GM18508 (cell line): ENCODE data around the gene EDC4.

Experiments
- ATAC-seq: cut with Tn5 transposase; IDR thresholded peaks from one replicate; pipeline ENCODE4 v1.9.1; 2021; ENCODE audit warnings: moderate number of reproducible peaks; ENCODE audit not compliant: insufficient read depth, unreplicated experiment

Gene EDC4

DNA sequence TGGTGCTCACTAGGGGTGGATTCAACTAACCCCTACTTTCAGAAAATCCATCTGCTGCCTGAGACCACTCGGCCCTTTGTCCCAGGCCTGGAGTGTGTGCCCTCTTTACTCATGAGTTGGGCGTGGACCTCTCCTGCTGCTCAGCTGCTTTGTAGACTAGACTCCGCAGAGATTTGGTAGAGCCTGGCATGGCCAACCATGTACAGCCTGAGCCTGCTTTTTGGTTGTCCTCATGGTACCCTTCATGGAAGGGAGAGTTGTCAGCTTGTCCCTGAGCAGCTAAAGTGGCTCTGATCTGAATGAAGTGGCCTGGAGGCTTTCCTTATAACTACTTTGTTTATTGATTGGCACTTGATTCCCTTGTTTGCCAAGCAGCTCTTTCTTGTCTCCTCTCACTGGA lies 1.5 kb downstream of the EDC4 start:
- no peak for ATAC-seq

DNA sequence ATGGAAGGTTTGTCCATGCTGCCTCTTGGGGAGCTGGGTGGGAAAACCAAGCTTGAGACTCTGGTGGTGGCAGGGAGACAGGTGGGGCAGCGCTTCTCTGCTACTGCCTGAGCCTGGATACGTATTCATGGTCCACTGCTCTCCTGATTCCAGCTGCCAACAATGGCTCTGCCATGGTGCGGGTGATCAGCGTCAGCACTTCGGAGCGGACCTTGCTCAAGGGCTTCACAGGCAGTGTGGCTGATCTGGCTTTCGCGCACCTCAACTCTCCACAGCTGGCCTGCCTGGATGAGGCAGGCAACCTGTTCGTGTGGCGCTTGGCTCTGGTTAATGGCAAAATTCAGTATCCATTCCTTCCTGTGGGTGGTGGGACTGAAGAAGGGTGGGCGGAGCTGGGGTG lies 4.2 kb downstream of the EDC4 start:
- no peak for ATAC-seq

DNA sequence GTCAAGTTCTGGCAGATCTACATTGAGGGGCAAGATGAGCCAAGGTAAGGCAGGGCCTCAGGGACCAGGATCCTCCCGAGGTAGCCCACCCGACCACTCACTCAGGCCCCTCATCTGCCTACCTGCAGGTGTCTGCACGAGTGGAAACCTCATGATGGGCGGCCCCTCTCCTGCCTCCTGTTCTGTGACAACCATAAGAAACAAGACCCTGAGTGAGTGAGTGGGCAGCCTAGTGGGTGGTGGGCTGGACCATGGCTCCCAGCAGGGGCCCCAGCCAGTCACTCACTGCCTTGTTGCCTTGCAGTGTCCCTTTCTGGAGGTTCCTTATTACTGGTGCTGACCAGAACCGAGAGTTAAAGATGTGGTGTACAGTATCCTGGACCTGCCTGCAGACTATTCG lies 5.4 kb downstream of the EDC4 start:
- no peak for ATAC-seq

DNA sequence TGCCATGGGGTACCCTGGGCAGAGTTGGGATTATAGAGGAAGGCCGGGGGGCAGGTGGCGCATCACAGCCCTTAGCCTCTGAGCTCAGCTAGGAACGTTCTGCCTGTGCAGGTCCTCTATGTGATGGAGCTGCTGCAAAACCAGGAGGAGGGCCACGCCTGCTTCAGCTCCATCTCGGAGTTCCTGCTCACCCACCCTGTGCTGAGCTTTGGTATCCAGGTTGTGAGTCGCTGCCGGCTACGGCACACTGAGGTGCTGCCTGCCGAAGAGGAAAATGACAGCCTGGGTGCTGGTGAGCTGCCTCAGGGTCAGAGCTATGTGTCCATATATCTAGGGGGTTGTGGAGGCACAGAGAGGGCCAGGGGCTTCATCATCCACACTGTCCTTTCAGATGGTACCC lies 6.0 kb downstream of the EDC4 start:
- ATAC-seq: no peak

DNA sequence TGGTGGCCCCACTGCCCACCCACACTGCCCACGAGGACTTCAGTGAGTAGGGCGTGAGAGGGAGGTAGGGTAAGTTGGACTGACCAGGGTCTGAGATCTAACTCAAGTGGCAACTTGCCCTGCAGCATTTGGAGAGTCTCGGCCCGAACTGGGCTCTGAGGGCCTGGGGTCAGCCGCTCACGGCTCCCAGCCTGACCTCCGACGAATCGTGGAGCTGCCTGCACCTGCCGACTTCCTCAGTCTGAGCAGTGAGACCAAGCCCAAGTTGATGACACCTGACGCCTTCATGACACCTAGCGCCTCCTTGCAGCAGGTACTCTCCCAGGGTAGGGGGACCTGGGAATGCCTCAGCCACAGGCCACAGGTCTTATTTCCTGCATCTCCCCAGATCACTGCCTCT lies 6.6 kb downstream of the EDC4 start:
- no peak for ATAC-seq

DNA sequence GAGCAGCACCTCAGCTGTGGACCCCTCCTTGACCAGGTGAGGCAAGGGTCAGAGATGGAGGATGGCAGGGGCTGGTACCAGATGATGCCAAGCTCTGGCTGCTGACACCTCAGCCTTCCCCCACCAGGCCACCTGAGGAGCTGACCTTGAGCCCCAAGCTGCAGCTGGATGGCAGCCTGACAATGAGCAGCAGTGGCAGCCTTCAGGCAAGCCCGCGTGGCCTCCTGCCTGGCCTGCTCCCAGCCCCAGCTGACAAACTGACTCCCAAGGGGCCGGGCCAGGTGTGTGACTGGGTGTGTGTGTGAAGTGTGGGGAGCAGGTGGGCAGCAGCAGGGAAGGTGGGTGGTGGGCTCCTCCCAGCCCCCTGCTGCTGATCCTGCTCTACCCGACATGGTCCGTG lies 7.1 kb downstream of the EDC4 start:
- no peak for ATAC-seq

DNA sequence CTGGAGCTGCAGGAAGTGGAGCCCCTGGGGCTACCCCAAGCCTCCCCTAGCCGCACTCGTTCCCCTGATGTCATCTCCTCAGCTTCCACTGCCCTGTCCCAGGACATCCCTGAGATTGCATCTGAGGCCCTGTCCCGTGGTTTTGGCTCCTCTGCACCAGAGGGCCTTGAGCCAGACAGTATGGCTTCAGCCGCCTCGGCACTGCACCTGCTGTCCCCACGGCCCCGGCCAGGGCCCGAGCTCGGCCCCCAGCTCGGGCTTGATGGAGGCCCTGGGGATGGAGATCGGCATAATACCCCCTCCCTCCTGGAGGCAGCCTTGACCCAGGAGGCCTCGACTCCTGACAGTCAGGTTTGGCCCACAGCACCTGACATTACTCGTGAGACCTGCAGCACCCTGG lies 7.7 kb downstream of the EDC4 start:
- no peak for ATAC-seq

DNA sequence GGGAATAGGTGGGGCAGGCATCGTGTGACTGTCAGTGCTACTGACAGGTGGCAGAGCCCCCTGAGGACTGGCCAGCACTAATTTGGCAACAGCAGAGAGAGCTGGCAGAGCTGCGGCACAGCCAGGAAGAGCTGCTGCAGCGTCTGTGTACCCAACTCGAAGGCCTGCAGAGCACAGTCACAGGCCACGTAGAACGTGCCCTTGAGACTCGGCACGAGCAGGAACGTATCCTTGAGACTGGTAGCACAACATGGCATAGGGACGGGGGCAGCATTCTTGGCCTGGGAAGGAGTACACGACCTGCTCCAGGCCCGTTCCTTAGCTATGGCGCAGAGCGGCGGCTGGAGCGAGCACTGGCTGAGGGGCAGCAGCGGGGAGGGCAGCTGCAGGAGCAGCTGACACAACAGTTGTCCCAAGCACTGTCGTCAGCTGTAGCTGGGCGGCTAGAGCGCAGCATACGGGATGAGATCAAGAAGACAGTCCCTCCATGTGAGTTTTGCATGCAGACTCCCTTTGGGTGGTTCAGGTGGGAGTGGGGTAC lies 8.8 kb downstream of the EDC4 start:
- no peak for ATAC-seq

DNA sequence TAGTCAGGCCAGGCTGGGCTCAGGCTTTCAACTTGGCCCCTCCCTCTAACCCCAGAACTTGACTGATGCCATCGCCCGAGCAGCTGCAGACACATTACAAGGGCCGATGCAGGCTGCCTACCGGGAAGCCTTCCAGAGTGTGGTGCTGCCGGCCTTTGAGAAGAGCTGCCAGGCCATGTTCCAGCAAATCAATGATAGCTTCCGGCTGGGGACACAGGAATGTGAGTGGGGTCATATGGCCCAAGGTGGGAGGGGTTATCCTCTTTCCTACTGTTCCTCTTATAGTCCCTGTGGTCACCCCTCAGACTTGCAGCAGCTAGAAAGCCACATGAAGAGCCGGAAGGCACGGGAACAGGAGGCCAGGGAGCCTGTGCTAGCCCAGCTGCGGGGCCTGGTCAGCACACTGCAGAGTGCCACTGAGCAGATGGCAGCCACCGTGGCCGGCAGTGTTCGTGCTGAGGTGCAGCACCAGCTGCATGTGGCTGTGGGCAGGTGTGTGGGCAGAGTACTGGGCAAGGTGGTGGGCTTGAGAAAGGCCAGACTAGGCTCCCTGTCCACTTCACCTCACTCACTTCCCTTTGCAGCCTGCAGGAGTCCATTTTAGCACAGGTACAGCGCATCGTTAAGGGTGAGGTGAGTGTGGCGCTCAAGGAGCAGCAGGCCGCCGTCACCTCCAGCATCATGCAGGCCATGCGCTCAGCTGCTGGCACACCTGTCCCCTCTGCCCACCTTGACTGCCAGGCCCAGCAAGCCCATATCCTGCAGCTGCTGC lies 9.7 kb downstream of the EDC4 start:
- ATAC-seq: no peak

DNA sequence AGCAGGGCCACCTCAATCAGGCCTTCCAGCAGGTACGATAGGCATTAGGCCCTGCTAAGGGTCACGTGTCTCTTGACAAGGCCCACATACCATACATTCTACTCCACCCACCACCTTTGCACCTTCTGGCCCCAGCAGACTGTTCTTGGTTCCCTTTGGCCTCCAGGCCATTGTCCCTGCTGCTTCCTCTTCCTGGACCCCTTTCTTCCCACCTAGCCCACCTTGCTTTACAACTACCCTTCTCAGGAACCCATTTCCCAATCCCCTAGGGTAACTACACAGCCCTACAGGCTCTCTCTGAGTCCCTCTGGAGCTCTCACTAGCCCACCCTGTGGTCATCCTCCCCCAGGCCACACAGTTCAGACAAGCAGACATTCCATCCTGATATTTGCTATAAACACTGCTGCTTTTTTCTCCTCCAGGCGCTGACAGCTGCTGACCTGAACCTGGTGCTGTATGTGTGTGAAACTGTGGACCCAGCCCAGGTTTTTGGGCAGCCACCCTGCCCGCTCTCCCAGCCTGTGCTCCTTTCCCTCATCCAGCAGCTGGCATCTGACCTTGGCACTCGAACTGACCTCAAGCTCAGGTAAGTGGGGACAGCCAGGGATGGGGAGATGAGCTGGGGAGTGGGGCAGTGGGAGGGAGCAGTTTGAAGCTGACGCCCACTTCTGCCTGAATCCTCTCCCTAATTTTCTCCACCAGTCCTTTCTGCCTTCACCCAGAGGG lies 10.5 kb downstream of the EDC4 start:
- no peak for ATAC-seq

DNA sequence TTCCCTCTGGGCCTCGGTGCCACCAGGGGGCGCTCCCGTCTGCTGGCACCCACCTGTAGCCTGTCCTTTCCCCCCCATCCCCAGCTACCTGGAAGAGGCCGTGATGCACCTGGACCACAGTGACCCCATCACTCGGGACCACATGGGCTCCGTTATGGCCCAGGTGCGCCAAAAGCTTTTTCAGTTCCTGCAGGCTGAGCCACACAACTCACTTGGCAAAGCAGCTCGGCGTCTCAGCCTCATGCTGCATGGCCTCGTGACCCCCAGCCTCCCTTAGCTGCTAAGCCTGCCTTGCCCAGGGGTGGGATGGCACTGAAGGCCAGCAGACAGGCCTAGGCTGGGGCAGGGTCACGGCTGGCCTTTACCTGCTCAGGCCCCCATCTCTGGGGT lies 11.0 kb downstream of the EDC4 start:
- no peak for ATAC-seq

DNA sequence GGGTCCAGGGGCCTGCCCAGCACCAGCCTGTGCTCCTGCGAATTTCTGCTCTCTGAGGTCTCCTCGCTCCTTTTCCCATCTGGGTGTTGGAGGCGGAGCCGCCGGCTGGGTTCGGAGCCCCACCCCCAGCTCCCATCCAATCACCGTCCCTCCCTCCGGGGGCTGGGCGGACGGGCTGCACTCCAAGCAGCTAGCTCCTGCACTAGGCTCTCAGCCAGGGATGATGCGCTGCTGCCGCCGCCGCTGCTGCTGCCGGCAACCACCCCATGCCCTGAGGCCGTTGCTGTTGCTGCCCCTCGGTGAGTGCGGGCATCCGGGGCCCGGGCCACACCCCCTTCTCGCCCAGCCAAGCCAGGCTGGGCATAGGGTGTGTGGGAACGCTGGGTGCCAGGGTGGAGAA lies 11.8 kb downstream of the EDC4 start, which contains the start of gene NRN1L:
NRN1L (plus strand) TSS at position 202 of the 400 bp plus-strand sequence; CDS start at position 221, 19 bp downstream.
- no peak for ATAC-seq

DNA sequence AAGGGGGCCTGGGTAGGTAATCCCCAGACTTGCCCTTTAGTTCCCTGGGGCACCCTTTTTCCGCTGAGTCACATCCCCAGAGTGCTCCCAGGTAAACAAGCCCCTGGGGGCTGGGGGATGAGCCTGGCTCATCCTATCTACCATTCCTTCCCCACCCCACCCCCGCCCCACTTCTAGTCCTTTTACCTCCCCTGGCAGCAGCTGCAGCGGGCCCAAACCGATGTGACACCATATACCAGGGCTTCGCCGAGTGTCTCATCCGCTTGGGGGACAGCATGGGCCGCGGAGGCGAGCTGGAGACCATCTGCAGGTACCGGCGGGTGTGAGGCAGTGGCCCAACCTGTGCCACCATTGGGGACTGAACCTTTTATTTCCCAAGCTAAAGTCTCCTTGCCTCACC lies 12.7 kb downstream of the EDC4 start:
- no peak for ATAC-seq

DNA sequence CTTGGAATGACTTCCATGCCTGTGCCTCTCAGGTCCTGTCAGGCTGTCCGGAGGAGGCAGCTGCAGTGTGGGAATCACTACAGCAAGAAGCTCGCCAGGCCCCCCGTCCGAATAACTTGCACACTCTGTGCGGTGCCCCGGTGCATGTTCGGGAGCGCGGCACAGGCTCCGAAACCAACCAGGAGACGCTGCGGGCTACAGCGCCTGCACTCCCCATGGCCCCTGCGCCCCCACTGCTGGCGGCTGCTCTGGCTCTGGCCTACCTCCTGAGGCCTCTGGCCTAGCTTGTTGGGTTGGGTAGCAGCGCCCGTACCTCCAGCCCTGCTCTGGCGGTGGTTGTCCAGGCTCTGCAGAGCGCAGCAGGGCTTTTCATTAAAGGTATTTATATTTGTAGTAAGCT lies 13.1 kb downstream of the EDC4 start:
- ATAC-seq: no peak

DNA sequence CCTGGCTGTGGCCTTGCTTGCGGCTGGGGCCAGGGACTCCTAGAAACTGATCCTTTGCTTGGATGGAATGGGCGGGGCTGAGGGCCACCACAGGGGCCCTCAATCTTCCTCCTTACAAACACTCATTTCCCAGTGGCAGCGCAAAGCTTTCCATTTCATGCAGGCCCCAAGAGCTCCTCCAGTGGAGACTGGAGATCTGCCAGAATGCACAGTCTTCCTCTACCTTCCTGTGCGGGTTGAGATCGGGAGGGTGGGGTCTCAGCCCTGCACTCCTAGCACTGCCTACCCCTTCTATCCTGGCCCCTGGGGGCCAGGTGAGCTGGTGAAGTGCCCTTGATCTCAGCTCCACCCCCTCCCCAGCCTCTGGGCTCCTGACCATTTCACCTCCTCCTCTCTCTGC lies 13.5 kb downstream of the EDC4 start:
- no peak for ATAC-seq

DNA sequence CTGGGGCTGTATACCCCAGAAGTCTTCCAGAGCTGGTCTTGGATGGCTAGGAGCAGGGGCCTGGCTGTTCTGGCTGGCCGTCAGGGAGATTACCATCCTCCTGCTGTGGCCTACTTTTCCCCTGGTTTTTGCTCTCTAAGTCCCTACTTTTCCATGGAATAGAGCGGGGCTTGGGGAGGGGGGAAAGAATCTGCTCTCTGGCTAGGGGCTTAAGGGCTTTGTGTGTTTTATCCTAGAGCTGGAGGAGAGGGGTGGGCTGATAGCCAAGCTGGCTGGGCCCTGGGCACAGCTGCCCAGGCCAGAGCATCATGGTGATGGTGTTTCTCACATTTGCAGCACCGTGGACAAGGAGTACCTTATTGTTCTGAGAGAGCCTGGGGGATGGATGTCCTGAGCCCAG lies 15.5 kb downstream of the EDC4 start:
- no peak for ATAC-seq

DNA sequence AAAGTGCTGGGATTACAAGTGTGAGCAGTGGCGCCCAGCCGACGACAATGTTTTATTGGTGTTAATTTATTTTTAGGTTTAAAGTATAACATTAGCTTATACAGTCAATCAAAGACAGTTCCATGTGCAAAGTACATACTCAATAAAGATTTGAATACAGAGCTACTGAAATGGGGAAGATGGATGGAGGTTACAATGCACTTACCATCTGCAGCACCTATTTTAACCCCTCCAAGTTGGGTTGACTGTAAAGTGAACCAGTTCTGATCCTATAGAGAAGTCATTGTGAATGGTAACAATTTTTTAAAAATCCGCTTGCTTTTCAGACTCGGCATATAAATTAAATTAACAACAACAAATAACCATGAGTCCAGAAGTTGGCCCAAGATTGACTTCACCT lies 19.5 kb downstream of the EDC4 start:
- no peak for ATAC-seq

DNA sequence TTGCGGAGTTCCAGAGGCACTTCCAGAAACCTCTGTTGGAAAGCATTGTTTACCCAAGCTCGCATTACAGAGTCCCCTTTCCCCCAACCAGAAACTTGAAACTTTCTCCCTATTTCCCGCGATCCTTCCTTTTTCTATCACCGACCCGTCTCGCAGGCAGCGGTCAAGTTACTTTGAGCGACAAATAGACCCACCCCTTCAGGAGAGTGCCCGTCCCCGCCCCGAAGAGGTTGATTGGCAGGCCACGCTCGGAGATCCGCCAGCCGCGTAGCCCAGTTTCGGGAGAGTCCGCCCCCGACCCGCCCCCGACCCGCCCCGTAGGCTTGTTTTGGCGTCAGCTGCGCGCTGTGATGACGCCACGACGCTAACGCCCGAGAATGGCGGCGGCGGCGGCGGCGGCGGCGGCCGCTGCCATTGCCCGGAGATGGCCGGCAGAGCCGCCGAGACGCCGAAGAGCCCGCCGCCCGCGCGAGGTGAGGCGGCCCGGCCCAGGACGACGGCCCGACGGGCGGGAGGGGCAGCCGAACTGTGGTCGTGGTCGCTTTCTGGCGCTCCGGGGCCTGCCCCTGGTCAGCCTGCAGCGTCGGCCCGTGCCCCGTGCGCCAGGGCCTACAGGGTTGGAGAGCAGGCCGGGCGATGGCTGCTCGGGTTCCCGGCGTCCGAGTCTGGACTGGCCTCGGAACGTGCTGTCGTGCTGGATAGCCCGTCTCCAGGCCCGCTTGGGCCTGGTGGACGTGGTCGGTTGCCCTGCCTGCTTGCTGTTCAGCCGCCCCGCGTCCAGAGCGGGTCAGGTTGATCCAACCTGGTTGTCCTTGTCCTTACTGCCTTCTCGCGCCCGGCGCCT lies 20.3 kb downstream of the EDC4 start, which contains the start of gene PSKH1:
PSKH1 (plus strand) TSS at position 356 of the 844 bp plus-strand sequence. CDS start 15,496 bp downstream, outside the sequence.
- ATAC-seq: peak; percentile 74

DNA sequence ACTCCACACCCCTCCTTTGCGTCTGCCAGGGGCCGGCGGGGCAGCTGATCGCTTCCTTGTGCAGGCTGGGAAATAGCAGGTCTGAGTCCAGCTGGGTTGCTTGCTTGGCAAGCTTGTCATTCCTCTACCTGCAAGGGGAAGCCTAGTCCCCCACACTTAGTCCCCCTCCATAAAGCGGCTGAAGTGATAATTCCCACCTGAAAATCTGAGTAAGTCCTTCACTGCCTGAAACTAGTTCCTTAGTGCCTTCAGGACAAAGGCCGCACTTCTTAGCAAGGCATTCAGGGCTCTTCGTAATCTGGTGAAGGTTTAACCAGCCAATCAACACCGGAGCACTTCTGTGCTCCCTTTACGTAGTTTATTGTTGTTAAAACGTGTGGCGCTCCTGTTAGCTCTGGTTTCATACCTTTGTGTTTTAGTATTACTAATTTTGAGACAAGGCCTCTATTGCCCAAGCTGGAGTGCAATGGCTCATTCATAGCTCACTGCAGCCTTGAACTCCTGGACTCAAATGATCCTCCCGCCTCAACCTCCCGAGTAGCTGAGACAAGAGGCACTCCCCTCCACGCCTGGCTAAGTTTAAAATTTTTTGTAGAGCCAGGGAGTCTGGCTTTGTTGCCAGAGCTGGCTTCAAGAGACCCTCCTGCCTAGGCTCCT lies 21.0 kb downstream of the EDC4 start:
- ATAC-seq: no peak

DNA sequence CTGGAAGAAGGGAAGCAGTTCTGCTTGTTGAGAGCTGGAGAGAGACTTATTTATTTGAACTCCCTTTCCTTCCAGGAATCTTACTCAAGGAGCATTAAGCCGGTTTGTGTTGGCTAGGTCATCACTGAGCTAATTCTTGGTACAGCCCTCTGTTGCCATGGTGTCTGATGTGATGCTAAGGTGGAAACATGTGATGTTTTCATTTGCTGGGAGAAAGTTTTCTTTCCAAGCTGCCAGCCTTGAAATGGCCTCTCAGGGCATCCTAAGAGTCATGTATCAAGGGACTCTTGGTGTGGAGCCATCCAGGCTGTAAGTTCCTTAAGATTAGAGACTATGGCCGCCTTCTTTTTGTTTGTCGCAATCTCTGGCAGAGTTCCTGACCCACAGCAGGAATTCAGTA lies 24.4 kb downstream of the EDC4 start:
- ATAC-seq: no peak
